HTR-8/SVneo (cell line): ENCODE measurements around the gene CLGN.

Experiments
- DNase-seq: peaks from one replicate; pipeline ENCODE4 v3.0.0; 2011; ENCODE audit warnings: low spot score, mixed read lengths; ENCODE audit not compliant: insufficient read length
- FAIRE-seq: peaks from 2 replicates; lab custom pipeline; 2011; peaks lifted over from hg19 to GRCh38; lab: Jason Lieb, UNC

Gene CLGN

DNA sequence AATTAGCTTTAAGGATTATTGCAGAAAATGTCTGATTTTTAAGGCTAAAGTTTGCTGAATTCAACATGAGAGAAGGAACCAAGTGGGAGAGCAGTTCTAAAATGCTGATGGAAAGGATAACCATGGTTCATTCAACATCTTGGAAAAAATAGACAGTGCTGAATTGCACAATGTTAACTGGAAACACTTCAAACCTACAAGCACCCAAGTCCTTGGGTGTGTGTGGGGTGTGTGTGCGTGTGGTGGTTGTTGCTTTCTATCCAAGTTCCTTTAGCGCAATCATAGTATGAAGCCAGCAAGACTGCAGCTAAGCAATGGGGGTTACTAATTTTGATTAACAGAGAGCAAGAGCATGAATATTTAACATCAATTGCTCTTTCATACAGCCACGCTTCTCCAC is 83.3 kb downstream of the CLGN start:
- DNase-seq (no peak), FAIRE-seq (no peak)

DNA sequence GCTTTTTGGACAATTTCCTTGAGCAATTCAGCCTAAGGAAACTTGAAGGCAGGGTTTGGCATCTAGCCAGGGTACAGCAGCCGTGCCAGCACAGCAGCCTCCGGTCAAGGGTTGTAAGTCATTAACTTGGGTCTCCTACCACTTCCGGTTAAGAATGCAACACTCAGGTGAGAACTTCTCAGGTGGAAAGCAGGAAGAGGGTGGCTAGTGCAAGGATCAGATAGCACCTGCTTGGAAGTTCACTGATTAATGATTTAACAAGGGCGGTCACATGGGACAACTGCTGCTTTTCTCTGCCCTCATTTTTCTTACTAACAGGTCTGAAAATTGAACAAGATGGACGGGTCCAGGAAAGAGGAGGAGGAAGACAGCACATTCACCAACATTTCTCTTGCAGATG is 84.1 kb downstream of the CLGN start:
- DNase-seq = no peak
- FAIRE-seq = no peak

DNA sequence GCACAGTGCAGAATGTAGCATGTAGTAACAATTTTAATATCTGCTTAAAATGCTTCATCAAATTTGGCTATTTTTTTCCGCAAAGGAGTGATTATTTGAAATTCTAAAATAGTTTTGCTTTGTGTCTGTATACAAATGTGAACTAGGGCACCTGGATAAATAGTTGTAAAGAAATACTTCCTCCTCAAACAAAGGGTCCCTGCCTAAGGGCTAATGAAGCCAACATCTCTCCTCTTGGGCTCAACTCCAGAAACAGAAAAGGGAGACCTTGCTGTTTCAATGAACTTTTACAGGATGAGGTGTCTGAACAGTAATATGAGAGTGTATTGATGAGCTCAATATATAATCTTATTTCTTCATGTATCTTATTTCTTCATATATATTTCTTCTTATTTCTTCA is 84.8 kb downstream of the CLGN start:
- no peak for FAIRE-seq

More for the DNA sequence above, 84.8 kb downstream of the CLGN start:
- no peak for DNase-seq
